Measurements from ENCODE around the gene RNF130.
"Not testable (repeated sequence)": the region's sequence is repeated elsewhere in the genome, so short reads cannot be mapped to it uniquely, and the experiment has no call there.

The RNF130 gene

DNA sequence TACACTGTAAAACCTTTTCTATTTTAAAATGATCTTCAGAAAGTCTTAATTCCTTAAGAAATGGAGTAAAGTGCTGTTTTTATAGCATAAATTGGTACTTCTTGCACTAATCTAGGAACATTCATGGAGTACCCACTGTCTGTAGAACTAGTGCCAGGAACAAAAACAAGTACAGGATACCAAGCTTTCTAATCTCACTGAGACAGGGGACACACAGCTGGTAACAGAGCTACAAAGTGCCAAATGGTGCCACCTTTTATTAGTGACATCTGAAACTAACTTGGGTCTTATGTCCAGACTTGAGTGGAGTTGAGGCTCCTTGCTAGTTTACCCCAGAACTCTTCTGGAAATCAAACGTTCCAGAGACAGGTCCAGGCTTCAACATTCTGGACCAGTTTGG lies 57.9 kb downstream of the RNF130 start:
- DNase-seq = no peak

DNA sequence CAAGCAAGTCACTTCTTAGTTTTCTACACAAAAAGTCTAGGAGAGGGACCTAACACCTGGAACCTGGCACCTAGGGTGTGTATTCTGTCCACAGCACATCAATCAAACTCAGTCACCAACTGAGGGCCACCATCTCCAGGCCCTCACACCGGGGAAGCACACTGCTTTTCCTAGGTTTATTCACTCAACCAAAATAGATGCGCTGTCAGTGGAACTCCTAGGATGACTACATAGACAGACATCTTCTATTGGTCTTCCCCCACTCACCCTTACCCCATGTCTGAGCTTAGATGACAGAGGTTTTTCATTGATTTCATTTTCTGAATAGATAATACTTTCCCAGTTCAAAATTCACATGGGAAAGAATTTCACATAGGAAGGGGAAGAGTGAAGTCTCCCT lies 59.2 kb downstream of the RNF130 start:
- no peak for DNase-seq

DNA sequence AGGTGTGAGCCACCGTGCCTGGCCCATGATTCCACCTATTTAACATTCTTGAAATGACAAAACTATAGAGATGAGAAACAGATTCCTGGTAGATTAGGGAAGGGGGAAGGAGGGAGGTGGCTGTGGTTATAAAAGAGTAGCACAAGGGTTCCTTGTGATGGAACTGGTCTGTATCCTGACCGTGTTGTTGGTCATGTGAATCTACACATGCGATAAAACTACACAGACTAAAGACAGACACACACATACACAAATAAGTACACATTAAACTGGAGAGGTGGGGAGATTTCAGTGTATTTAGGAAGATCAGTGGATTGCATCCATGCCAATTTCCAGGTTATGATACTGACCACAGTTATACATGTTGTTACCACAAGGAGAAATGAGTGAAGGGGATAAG lies 60.9 kb downstream of the RNF130 start:
- no peak for DNase-seq

DNA sequence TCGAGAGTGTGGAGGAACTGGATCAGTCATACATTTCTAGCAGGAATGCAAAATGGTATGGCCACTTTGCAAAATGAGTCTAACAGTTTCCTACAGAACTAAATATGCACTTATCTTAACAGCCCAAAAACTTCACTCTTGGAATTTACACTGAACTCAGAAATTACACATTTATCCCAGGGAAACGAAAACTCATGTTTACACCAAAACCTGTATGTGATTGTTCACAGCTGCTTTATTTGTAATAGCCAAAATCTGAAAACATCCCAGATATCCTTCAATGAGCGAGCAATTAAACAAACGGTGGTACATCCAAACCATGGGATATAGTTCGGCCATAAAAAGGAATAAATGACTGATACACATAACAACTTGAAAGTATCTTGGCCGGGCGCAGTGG lies 62.0 kb downstream of the RNF130 start:
- DNase-seq = no peak

DNA sequence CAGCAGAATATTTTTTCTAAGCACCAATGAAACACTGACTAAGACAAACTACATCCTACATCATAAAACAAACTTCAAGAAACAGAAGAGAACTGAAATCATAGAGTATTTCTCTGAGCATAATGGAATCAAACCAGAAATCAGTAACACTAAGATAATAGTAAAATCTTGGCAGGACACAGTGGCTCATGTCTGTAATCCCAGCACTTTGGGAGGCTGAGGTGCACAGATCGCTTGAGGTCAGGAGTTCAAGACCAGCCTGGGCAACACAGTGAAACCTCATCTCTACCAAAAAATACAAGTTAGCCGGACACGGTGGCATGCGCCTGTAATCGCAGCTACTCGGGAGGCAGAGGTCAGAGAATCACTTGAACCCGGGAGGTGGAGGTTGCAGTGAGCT lies 63.1 kb downstream of the RNF130 start:
- DNase-seq = no peak

DNA sequence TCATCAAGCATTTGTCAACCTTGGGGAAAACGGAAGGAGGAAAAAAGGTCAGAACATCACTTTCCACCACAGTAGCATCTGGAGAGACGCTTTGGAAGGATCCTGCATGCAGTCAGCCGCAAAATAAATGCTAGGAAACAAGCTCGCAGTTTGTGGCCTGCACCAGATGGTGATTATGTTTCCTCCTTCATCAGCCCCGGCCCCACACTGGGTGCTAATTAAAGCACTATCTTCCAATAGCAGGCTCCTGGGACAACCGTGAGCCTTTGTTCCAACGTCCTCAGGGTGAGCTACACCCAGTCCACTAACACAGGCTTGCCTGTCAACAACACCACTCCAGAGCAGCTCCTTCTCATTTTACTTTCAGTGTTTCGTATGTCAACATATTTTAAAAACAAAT lies 64.0 kb downstream of the RNF130 start:
- DNase-seq = peak; percentile 54 to 81

DNA sequence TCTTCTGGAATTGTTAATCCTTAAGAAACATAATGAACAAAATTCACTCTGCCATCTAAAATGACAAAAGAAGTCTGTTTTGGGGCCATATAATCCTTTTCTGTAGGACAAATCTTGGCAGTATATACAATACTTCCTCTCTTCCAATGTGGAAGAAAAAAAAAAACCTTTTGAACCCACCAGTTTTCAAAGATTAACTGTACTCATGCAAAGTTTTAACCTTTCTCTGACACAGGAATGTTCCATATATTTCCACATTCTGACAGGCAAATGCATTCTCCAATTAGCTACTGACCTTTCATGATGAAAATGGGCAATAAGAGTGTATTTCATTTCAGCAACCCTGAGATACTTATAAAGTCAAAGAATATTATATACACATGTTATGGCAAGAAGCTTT lies 65.4 kb downstream of the RNF130 start:
- DNase-seq = no peak

DNA sequence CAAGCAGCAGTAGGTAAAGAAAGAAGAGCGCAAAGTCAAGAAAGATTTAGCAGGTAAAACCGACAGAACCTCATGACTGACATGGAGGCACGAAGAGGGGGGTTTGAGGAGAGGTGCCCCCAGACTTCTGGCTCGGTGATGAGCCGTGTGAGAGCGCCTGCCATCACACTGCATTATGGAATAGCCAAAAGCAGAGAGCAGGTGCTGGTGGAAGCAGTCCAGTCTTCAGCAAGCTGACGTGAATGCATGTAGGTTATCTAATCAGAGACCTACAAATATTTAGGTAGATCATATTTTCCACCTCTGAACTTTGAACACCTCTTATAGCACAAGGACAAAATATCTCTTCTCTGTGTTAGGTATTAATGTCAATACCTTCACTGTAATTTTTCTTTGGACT lies 68.4 kb downstream of the RNF130 start:
- DNase-seq = no peak

DNA sequence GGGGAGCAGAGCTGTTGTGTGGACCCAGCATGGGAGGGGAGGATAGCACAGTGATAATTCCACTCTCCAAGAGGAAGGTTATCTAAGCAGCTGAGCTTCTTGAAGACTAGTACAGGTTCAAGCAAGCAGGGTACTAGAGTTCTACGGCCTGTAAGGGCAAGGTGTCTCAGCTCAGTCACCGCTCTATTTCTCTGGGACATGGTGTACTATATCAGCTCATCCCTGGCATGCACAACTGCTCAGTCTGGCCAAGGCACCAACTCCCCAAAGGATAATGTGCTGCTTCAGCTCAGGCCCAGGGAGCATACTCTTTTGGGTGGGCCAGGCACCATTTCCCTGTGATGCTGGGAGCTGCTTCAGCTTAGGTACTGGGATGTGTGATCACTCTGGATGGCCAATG lies 69.8 kb downstream of the RNF130 start:
- no peak for DNase-seq

DNA sequence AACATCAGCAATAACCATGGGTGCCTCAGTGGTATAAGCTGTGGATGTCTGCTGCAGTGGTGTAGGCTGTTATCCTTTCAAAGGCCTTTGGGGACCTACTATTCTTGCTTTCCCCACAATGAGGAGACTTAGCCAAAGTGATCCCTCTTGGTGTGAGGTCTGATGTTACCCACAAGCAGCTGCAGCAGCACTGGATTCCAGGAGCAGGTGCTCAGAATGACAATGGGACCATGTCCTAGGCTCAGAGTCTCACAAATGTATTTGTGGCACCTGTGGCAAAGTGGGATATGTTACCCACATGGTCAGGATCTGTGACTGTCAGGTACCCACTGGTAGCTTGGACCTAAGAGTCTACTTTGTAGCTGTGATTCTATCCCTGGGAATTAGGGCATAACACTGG lies 70.4 kb downstream of the RNF130 start:
- no peak for DNase-seq

DNA sequence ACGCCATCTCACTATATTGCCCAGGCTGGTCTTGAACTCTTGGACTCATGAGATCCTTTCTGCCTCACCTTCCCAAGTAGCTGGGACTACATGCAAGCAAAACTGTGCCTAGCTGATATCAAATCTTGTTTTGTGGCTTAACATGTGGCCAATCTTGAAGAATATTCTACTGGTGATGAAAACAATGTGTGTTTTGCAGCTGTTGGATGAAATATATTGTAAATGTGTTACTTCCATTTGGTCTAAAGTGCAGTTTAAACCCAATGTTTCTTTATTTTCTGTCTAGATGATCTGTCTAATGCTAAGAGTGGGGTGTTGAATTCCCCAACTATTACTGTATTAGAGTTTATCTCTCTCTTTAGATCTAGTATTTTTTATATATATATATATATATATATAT lies 73.1 kb downstream of the RNF130 start:
- no peak for DNase-seq

DNA sequence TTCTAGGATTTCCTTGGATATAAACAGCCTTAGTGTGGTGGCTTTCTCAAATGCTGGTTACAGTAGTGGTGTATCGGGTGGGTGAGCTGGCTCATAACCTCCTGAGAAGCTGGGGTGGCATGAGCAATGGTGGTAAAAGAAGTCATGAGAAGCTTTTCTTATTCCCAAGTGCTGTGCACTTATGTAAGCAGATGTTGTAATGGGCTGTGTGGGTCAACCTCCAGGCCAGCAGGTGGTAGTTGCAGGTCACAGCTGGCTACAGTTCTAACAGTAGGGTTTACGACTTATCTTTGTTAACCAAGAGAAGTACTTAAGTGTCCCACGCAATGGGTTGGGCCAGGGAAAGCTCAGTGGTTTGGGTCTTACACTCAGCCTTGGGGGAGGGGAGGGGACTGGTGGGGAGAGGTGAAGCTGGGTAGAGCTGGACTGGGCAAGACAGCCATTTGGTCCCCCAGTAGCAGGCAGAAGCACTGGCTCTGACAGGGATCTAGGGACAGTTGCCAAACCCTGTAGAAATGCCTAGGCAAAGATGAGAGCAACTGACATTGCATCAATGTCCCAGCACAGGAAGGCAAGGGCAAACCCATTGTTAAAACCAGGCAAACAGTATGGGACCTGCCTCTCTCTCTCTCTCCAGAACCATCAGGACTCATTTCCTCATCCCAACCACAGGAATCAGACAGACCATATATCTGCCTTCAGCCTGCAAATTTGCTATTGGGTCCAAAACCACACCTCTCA lies 76.8 kb downstream of the RNF130 start:
- no peak for DNase-seq

DNA sequence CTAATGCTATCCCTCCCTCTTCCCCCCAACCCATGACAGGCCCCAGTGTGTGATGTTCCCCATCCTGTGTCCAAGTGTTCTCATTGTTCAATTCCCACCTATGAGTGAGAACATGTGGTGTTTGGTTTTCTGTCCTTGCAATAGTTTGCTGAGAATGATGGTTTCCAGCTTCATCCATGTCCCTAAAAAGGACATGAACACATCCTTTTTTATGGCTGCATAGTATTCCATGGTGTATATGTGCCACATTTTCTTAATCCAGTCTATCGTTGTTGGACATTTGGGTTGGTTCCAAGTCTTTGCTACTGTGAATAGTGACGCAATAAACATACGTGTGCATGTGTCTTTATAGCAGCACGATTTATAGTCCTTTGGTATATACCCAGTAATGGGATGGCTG lies 78.7 kb downstream of the RNF130 start:
- DNase-seq = not testable (repeated sequence)

DNA sequence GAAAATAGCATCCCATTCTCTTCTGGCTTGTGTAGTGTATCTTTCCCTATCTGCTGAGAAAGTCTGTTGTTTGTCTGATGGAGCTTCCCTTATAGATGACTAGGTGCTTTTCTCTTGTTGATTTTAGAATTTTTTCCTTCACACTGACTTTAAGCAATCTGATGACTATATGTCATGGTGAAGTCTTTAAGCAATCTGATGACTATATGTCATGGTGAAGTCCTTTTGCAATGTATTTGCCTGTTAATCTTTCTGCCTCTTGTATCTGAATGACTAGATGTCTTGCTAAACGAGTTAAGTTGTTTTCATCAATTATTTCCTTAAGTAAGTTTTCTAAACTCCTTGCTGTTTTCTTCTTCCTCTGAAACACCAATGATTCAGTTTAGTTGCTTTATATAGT lies 80.5 kb downstream of the RNF130 start:
- no peak for DNase-seq

DNA sequence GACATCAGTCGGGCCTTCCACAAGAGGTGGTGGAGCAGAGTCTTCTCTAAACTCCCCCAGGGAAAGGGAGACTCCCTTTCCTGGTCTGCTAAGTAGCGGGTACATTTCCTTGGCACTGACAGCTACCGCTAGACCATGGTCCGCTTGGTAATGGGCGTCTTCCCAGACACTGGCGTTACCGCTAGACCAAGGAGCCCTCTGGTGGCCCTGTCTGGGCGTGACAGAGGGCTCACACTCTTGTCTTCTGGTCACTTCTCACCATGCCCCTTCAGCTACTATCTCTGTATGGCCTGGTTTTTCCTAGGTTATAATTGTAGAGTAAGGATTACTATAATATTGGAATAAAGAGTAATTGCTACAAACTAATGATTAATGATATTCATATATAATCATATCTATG lies 81.0 kb downstream of the RNF130 start:
- not testable (repeated sequence) for DNase-seq

DNA sequence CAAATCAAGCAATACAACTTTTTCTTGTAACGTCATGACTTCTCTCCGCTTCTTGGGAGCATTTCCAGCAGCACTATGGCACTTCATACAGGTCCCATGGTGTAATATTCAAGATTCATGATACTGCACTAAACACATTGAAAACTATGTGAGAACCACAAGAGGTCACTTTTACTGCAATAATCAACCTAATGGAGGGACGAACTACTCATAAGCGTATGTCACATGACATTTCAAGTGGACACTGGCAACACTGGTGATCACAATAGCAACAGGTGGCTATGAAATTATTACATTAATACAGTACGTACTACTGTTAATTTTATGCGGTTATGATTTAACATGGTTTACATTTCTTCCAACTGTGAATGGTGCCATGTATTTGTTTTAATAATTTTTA lies 85.2 kb downstream of the RNF130 start:
- no peak for DNase-seq

DNA sequence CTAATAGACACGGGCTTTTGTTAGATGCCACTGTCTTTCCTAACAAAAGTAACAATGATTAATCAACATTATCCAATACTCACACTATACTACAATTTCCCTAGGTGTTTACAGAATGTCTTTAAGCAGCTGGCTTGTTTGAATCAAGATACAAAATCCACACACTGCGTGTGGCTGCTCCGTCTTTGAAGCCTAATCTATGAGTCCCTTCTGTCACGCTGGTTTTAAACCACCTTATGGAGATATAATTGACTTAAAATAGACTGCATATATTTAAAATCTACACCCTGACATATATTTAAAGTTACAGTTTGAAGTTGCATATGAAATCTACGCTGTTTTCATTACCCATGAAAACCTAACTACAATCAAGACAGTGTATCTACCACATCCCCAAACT lies 89.9 kb downstream of the RNF130 start:
- no peak for DNase-seq

DNA sequence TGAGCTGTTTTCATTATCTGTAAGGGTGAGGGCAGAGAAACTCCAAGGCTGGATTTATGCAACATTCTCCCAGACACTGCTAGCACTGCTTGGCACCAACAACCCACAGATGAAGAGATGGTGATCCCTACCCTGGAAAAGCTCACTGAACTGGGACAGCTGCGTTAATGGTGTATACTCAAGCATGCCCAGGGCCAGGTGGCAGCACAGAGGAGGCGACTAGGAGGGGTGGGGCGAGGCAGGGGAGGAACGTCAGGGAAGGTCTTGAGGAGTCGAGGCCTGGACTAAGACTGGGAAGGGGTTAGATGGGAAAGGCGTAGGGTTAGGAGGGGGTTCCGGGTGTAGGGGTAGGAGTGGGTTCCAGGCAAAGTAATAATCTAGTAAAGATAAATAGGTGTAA lies 90.8 kb downstream of the RNF130 start:
- DNase-seq = no peak

DNA sequence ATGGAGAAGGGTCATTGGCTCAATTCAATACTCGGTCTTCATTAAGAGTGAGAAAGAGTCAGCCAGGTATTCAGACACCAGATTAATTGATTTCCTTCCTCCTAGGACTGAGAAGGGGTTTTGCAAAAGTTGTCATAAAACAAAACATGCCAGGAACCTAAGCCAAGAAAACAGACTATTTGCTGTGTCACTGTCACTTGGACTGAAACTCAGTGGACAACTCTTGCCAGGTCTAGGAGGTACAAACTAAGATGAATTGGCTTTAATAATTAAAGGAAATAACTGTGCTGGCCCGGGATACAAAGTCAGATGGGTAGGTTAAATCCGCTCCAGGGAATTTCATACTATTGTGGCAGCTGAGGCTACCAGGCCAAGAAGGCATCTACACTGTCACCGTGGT lies 92.8 kb downstream of the RNF130 start:
- no peak for DNase-seq

DNA sequence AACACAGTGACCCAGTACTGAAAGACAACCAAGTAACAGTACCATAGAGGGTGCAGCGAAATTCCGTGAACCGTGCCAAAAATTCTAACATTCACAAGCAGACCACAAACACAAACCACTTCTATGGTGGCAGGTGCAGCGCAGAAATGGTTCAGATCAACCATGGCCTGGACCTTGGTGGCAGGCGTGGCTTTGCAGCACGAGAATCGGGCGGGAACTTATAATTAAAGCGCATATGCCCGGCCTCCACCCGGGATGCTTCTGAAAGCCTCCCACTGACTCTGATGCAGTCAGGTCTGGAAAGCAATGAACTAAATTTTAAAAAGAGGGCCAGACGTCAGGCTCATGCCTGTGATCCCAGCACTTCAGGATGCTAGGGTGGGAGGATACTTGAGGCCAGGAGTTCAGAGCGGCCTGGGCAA lies 95.8 kb downstream of the RNF130 start:
- DNase-seq = no peak

DNA sequence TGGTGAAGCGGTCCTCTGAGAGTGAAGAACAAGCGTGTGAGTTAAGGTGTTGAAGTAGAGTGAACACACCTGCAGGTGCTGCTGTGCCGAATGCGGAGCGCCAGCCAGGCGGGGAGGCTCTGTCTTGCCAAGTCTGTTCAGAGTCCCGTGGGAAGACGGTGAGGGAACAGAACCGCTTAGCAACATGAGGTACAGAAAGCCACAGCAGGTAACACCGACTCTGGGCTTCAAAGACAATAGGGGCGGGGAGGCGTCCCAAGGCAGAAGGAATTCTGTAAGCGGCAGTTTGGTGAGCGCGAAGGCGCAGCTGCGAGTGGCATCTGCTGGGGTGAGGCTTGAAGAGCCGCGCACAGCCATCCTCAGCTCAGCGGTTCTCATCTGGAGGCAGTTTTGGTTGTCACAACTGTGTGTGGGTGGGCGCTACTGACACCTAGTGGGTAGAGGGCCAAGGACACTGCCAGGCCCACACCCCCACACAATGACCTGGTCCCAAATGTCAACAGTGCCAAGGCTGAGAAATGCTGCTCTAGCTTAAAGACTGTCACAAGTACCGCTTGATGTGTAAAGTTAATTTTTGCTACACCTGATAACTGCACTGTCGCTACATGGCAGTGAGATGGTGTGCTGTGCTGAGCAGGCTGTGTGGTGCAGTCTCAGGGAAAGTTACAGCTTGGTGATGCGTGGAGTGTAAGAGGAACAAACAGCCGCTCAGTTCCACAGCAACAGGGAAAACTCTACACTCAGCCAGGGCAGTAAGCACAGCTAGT lies 96.4 kb downstream of the RNF130 start:
- DNase-seq = peak in 1 of 2 experiments; percentile 12

DNA sequence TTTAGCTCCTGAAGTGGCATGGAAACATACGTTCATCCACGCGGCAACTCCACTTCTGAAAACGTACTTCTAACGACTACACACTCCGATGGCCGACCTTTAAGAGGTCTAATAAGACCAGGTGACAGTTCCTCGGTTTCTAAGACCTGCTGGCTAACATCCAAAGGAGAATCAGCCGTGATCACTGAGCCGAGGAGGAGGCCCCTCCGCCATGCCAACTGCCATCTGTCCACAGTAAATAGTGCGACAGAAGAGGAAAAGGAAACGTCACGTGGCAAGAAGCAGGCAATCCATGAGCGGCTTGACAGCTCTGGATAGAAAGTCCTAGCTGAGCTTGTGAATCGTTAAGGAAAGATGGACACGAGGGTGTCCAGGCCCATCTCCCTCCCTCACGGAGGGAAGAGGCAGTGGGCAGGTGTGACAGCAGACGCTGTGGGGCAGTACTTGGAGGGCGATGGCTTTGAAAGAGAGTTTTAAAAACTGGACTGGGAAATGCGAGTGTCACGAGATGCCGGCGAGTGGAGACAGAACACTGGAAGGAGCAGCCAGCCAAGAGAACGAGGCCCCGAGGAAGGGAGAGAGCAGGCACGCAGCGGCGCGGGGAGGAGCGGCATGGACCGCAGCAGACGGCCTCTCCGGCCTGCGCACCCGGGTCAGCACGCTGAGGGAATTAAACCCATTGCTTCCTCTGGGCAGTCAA lies 97.2 kb downstream of the RNF130 start:
- DNase-seq = peak in 1 of 2 experiments; percentile 62

DNA sequence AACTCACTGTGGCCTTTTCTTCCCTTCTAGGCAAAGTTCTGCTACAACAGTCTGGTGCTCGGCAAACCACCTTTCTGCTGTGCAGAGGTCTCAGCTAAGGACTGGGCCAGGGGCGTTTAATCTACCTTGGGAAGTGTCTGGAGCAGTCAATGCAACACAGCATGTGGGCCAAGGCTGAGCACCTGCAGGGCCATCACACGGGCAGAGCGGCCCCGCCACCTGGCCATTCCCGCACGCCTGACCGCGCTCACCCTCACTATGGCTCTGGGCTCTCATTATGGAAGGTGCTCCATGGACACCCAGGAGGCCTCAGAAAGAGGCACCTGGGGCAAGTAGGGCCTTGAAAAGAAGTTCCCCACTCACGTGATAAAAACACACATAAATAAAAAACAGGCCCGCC lies 98.2 kb downstream of the RNF130 start:
- no peak for DNase-seq

DNA sequence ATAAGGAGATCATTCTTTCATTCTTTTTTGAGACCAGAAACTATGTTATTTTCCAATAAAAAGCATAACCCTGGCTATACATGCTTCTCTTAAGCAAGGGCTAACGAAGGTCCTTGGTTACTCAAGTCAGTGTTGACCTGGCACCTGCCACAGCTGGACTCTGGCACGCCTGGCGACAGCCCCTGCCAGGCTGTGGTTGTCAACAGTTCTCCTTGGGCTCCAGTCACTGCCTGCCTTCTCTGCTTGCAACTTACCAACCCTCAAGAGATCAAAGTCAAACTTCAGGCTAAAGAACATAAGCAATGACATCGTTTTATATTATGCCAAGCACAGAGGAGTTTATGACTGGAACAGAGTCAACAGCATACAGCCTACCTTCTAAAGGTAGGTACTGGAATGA lies 102.4 kb downstream of the RNF130 start:
- no peak for DNase-seq
